ENCODE measurements around the gene LHFPL2.

Gene LHFPL2

GRCh38 chr5:78547183-78547582 is 101.4 kb downstream of the LHFPL2 start:
- no peak overlapping the region for H3K27ac Mint-ChIP-seq
- peaks cover 2% of the 10 kb centered on the region for H3K27me3 Mint-ChIP-seq (ENCODE audit: low read depth)
- H3K4me1 Mint-ChIP-seq (ENCODE audit: low read depth): no peaks in the 10 kb centered on the region
- H3K9me3 Mint-ChIP-seq: no peaks in the 10 kb centered on the region
- DNase-seq (ENCODE audit: low spot score): no peak
- H3K36me3 Mint-ChIP-seq (ENCODE audit: low read depth): no peaks in the 10 kb centered on the region
- H3K4me3 Mint-ChIP-seq: no peak overlapping the region

DNA sequence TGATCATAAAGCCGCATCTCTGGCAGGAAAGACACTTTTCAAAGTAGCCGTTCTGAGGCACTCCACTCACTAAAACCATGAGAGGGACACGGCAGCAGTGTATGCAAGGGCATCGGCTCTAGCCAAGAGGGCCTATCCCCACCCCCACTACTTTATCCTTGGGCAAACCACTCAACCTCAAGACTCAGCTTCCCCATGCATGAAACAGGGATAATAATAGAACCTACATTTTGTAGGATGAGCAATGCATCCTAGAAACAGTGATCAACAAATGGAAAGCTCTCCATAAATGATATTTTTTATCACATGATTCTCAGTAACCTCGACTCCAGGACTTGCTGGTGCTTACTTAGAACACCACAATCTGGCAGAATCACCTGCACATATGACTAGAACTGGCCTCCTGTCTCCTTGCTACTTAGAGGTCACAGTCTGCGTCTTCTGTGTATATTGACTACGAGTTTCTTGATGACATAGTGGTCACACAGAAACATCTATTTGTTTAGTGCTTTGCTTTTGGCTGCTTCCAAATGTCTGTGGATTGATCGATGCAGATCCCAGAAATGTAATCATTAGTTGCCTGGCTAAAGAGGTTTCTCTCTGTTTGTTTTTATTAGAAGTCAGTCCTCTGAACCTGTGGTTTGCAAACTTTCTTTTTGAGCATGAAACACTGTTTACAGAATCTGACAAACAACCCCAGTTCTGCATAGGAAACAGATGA is 102.1 kb downstream of the LHFPL2 start:
- no peaks in the 10 kb centered on the region for H3K9me3 Mint-ChIP-seq
- H3K4me1 Mint-ChIP-seq (ENCODE audit: low read depth): no peaks in the 10 kb centered on the region
- peaks cover 2% of the 10 kb centered on the region for H3K27me3 Mint-ChIP-seq (ENCODE audit: low read depth)

GRCh38 chr5:78545406-78545805 is 103.2 kb downstream of the LHFPL2 start:
- Mint-ChIP-seq H3K9me3 (no peaks in the 10 kb centered on the region), H3K27me3 (ENCODE audit: low read depth) (peaks cover 2% of the 10 kb centered on the region), H3K4me1 (ENCODE audit: low read depth) (no peaks in the 10 kb centered on the region), H3K4me3 (no peak overlapping the region), H3K27ac (no peak overlapping the region), H3K36me3 (ENCODE audit: low read depth) (no peaks in the 10 kb centered on the region)
- DNase-seq (ENCODE audit: low spot score): no peak

More for the DNA sequence above, 102.1 kb downstream of the LHFPL2 start:
- no peak for DNase-seq (ENCODE audit: low spot score)
- Mint-ChIP-seq H3K4me3 (no peak overlapping the region), H3K27ac (no peak overlapping the region), H3K36me3 (ENCODE audit: low read depth) (no peaks in the 10 kb centered on the region)

DNA sequence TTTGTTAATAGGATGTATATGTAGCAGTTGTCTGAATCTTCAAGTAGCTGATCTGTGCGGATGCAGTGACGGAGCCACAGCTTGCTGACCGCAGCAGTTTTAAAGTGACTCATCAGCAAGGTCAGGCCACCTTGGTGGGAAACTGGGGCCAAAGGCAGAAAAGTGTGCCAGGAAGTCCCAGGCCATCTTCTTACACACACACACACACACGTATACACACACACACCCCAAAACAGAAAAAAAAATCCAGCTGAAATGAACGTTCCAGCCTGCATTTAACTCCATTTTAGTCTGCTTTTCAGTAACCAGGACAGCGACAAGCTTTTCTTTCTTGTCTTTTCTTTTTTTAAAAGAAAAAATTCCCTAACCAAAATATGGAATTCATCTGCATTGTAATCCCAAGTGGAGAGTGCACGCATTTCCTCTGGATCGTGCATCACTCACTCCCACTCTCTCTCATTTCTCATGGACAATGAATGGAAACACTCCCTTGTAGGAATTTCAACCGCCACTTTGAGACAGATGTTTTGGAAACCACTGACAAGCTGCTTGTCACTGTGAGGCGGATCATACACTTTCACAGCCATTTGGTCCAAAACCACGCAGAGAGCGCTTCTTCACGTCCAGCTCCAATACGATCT is 103.9 kb downstream of the LHFPL2 start:
- no peaks in the 10 kb centered on the region for H3K4me1 Mint-ChIP-seq (ENCODE audit: low read depth)
- H3K9me3 Mint-ChIP-seq: no peaks in the 10 kb centered on the region
- no peak overlapping the region for H3K4me3 Mint-ChIP-seq
- no peak overlapping the region for H3K27ac Mint-ChIP-seq
- no peak for DNase-seq (ENCODE audit: low spot score)
- H3K27me3 Mint-ChIP-seq (ENCODE audit: low read depth): no peaks in the 10 kb centered on the region
- no peaks in the 10 kb centered on the region for H3K36me3 Mint-ChIP-seq (ENCODE audit: low read depth)

DNA sequence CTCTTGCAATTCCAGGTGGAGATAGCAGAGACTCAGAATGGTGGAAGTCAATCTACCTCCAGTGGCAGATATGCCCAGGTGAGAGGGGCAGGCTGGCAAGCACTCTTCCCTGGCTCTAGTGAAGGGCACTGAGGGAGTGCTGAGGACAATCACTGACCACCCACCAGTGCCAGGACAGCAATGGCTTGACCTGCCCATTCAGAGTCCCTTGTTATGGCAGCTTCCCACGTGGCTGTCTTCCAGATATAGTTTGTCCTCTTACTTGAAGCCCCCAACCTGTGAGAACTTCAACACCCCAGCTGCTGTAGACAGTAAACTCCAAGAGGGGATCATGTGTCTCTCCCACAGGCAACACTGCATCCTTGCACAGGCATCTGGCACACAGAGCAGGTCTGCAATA is 104.7 kb downstream of the LHFPL2 start:
- Mint-ChIP-seq H3K4me1 (ENCODE audit: low read depth) (no peaks in the 10 kb centered on the region), H3K36me3 (ENCODE audit: low read depth) (no peaks in the 10 kb centered on the region), H3K4me3 (no peak overlapping the region), H3K27ac (no peak overlapping the region), H3K27me3 (ENCODE audit: low read depth) (no peaks in the 10 kb centered on the region), H3K9me3 (no peaks in the 10 kb centered on the region)
- DNase-seq (ENCODE audit: low spot score): no peak

DNA sequence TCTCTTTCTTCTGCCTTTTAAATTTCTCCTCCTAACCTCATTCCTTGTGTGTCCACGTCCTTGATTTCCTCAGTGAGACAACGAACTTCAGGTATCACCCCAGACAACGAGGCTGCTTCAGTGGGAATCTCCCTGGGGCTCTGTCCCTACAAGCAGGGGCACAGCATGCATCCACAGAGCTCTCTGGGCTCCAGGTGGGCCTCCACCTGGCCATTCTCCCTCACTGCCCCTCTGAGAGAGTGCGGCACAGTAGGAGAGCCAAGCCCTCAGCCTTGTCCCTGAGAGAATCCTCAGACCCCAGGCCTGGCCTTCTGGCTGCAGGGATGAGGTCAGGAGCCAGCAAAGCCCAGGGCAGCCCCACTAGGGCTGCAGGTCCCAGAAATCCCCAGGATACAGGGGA is 105.3 kb downstream of the LHFPL2 start:
- Mint-ChIP-seq H3K4me1 (ENCODE audit: low read depth) (no peaks in the 10 kb centered on the region), H3K27ac (no peak overlapping the region), H3K9me3 (no peaks in the 10 kb centered on the region), H3K27me3 (ENCODE audit: low read depth) (no peaks in the 10 kb centered on the region), H3K36me3 (ENCODE audit: low read depth) (no peaks in the 10 kb centered on the region), H3K4me3 (no peak overlapping the region)
- DNase-seq (ENCODE audit: low spot score): no peak

GRCh38 chr5:78542321-78542840 is 106.2 kb downstream of the LHFPL2 start:
- Mint-ChIP-seq H3K4me3 (no peak overlapping the region), H3K27ac (no peak overlapping the region), H3K27me3 (ENCODE audit: low read depth) (no peaks in the 10 kb centered on the region), H3K4me1 (ENCODE audit: low read depth) (no peaks in the 10 kb centered on the region), H3K36me3 (ENCODE audit: low read depth) (no peaks in the 10 kb centered on the region), H3K9me3 (no peaks in the 10 kb centered on the region)
- no peak for DNase-seq (ENCODE audit: low spot score)

- no peak for DNase-seq (ENCODE audit: low spot score)
- no peak overlapping the region for H3K4me3 Mint-ChIP-seq
- no peaks in the 10 kb centered on the region for H3K36me3 Mint-ChIP-seq (ENCODE audit: low read depth)
- no peaks in the 10 kb centered on the region for H3K27me3 Mint-ChIP-seq (ENCODE audit: low read depth)
- no peaks in the 10 kb centered on the region for H3K9me3 Mint-ChIP-seq
- no peaks in the 10 kb centered on the region for H3K4me1 Mint-ChIP-seq (ENCODE audit: low read depth)
- no peak overlapping the region for H3K27ac Mint-ChIP-seq
These were observed 107.4 kb downstream of the LHFPL2 start for GRCh38 chr5:78541086-78541654.

DNA sequence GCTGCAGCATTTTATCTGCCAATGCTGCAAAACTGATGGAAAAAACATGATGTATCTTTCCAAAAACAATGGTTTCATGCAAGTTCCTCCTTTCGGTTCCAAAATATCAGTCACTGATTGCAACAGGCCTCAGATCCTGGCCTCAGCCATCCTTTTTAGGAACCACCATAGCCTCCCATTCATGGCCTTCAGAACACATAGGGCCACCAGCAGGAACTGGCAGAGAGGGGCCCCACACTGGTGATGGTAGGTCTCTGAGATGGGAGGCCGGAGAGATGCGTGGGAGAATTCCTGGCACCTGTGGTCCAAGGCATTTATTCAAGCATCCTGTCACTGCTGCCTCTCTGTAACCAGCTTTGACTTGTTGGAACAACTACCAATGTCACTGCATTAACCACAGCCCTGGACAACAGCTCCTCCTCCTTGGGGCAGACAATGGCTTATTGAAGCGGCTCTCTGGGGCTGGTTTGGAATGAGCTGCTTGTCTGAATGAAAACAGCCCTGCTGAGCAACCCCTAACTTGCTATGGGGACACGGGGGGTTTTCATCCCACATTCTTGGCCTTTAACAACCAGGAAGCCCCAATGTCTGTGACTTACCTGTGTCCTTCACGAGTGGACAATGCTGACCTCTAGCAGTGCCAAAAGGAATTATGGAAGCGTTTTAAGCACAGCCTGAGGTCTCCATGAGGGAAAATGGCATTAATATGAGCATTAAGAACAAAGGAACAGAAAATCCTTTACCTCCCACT is 108.1 kb downstream of the LHFPL2 start:
- H3K27ac Mint-ChIP-seq: no peak overlapping the region
- H3K4me3 Mint-ChIP-seq: no peak overlapping the region
- H3K36me3 Mint-ChIP-seq (ENCODE audit: low read depth): no peaks in the 10 kb centered on the region
- no peak for DNase-seq (ENCODE audit: low spot score)
- no peaks in the 10 kb centered on the region for H3K4me1 Mint-ChIP-seq (ENCODE audit: low read depth)
- no peaks in the 10 kb centered on the region for H3K9me3 Mint-ChIP-seq
- no peaks in the 10 kb centered on the region for H3K27me3 Mint-ChIP-seq (ENCODE audit: low read depth)

DNA sequence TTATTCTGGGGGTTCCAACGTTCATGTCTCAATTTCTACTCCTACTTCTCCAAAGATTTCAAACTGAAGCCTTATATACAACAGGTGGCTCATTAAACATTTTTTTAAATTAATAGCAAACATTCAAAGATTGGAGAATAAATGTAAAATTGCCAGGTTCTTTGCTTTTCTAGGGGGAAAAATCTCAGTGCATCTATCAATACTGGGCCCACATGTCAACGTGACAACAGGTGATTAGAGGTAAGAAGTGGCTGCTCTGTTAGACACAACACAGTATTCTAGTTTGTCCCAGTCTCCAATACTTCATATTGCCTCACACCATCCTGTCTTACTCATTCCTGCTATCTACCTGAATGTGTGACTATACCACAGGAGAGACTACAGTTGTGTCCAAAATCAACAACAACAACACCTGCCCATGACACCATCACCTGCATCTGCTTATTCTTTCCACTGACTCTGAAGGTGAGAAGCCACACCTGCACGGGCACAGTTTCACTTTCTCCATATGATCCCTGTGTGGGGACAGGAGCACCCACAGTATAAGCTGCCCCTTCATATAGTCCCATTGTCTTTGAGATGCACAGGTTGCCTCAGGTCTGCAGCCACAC is 110.2 kb downstream of the LHFPL2 start:
- H3K4me3 Mint-ChIP-seq: no peak overlapping the region
- no peaks in the 10 kb centered on the region for H3K27me3 Mint-ChIP-seq (ENCODE audit: low read depth)
- no peaks in the 10 kb centered on the region for H3K36me3 Mint-ChIP-seq (ENCODE audit: low read depth)
- no peaks in the 10 kb centered on the region for H3K4me1 Mint-ChIP-seq (ENCODE audit: low read depth)
- no peak for DNase-seq (ENCODE audit: low spot score)
- H3K9me3 Mint-ChIP-seq: no peaks in the 10 kb centered on the region
- H3K27ac Mint-ChIP-seq: no peak overlapping the region

GRCh38 chr5:78537821-78538220 is 110.8 kb downstream of the LHFPL2 start:
- no peaks in the 10 kb centered on the region for H3K27me3 Mint-ChIP-seq (ENCODE audit: low read depth)
- DNase-seq (ENCODE audit: low spot score): no peak
- no peak overlapping the region for H3K27ac Mint-ChIP-seq
- no peak overlapping the region for H3K4me3 Mint-ChIP-seq
- H3K9me3 Mint-ChIP-seq: no peaks in the 10 kb centered on the region
- H3K36me3 Mint-ChIP-seq (ENCODE audit: low read depth): no peaks in the 10 kb centered on the region
- H3K4me1 Mint-ChIP-seq (ENCODE audit: low read depth): no peaks in the 10 kb centered on the region

DNA sequence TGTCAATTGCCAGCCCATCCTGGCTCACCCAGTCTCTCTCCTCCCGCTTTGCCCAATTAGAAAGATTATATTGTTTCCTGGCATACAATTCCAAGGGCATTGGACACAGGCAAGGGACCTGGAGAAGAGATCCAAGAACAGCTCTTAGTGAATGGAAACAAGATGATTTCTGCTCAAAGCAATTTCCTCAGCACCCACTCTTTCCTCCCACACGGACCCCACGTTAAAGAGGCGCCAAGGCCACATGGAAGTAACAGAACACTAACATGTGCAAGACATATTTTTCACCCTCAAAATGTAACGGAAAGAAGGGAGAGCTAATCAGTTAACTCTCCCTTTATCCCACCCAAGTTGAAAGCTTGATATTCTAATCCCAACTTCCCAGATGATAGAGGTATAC is 111.2 kb downstream of the LHFPL2 start:
- Mint-ChIP-seq H3K27ac (no peak overlapping the region), H3K4me1 (ENCODE audit: low read depth) (no peaks in the 10 kb centered on the region), H3K4me3 (no peak overlapping the region), H3K36me3 (ENCODE audit: low read depth) (no peaks in the 10 kb centered on the region), H3K9me3 (no peaks in the 10 kb centered on the region), H3K27me3 (ENCODE audit: low read depth) (no peaks in the 10 kb centered on the region)
- no peak for DNase-seq (ENCODE audit: low spot score)

GRCh38 chr5:78536661-78537196 is 111.8 kb downstream of the LHFPL2 start:
- Mint-ChIP-seq H3K27ac (no peak overlapping the region), H3K36me3 (ENCODE audit: low read depth) (no peaks in the 10 kb centered on the region)

More at GRCh38 chr5:78536661-78537196, 111.8 kb downstream of the LHFPL2 start:
- Mint-ChIP-seq H3K4me3 (no peak overlapping the region), H3K4me1 (ENCODE audit: low read depth) (no peaks in the 10 kb centered on the region), H3K27me3 (ENCODE audit: low read depth) (no peaks in the 10 kb centered on the region), H3K9me3 (no peaks in the 10 kb centered on the region)
- DNase-seq (ENCODE audit: low spot score): no peak
